ENCODE results near the gene SLIT3.

DNA sequence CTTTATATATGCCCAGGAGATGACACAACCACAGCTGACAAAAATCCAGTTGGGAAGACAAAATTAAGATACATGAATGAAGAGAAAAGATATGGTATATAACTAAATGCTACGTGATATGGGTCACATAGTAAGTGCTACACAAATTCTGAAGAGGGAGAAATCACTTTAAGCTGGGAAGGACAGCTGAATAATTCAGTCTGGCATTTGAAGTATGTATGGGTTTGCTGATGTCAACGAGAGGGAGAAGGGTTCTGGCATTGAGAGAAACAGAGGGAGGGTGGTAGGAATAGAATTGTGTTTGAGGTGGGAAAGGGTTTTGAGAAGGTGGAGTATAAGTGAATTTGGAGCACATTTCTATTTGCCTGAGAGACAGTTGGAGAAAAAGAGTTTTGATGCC is 6.7 kb upstream of the SLIT3 start:
- TF ChIP-seq CTCF (IDR thresholded peaks at IDR 0.05; ENCODE audit: low read depth, low read length) (no peak), POLR2A (IDR thresholded peaks at IDR 0.05; ENCODE audit: extremely low read depth, insufficient read length) (no peak)

Measured in NB4 (cell line).